A549 (cell line): ENCODE results near the gene NR2C2AP. TPM values are rescaled to one million over a fixed set of nuclear protein-coding genes. Genes with fewer than 3 reads are reported as not detected.

Experiments
- ATAC-seq, 2 experiments: fragments of 200-7000 bp in 1 of 2; fragments of >200 bp in 1 of 2; cut with Nextera tagmentation in 1 of 2; cut with Tn5 transposase in 1 of 2; 3 replicates each; pipeline versions ENCODE4 v1.8.0 to v1.9.1; 2018 to 2020; ENCODE audit warnings: mild to moderate bottlenecking in 1 of 2, moderate library complexity in 1 of 2
- CTCF ChIA-PET: fragments of 300-600 bp; sonication (Branson Sonifier 250); formaldehyde crosslinking; extraction: SDS; loops from one replicate; lab custom pipeline; 2021; ENCODE audit warnings: antibody characterized with exemption, inconsistent platforms; lab: Yijun Ruan, JAX
- POLR2A ChIA-PET: fragments of 350-600 bp; formaldehyde crosslinking; extraction: SDS; loops from one replicate; lab custom pipeline; 2021; ENCODE audit warnings: antibody characterized with exemption, inconsistent platforms; lab: Yijun Ruan, JAX
- DNase-seq, 2 experiments: peaks; one replicate each; pipeline versions ENCODE4 v3.0.0 to v3.0.0-alpha.2; 2011 to 2016; ENCODE audit warnings: low read depth in 1 of 2, low spot score in 1 of 2
- FAIRE-seq: peaks from 2 replicates; lab custom pipeline; 2011; peaks lifted over from hg19 to GRCh38; lab: Jason Lieb, UNC
- H3K27ac ChIP-seq, 2 experiments: fragments of >200 bp; sonication (Bioruptor Twin); formaldehyde crosslinking; 3 replicates each; pipeline ENCODE4 v1.5.1; 2016 to 2017
- H3K4me1 ChIP-seq: fragments of >200 bp; sonication (Bioruptor Twin); formaldehyde crosslinking; 3 replicates; pipeline ENCODE4 v1.6.1; 2016
- H3K4me2 ChIP-seq: fragments of >200 bp; sonication (Bioruptor Twin); formaldehyde crosslinking; 3 replicates; pipeline ENCODE4 v1.6.1; 2016
- H3K4me3 ChIP-seq: fragments of >200 bp; sonication (Bioruptor Twin); formaldehyde crosslinking; 3 replicates; pipeline ENCODE4 v1.5.1; 2016
- H3K9me3 ChIP-seq: fragments of >200 bp; sonication (Bioruptor Twin); formaldehyde crosslinking; 3 replicates; pipeline ENCODE4 v1.6.1; 2016
- ATOH8 ChIP-seq: fragments of 250-450 bp; sonication (Bioruptor Pico); IDR thresholded peaks from 2 replicates; pipeline ENCODE4 v1.5.0; 2020; ENCODE audit warnings: low read depth, mild to moderate bottlenecking, moderate library complexity
- BCL3 ChIP-seq: fragments of >200 bp; sonication (Bioruptor Twin); formaldehyde crosslinking; IDR thresholded peaks from 3 replicates; pipeline ENCODE4 v1.6.1; 2016
- BHLHE40 ChIP-seq: IDR thresholded peaks from 2 replicates; pipeline ENCODE4 v1.6.1; 2012; ENCODE audit warnings: low read depth, low read length, inconsistent platforms
- CBX2 ChIP-seq: fragments of 200-600 bp; sonication (generic); IDR thresholded peaks from 2 replicates; pipeline ENCODE4 v1.6.1; 2016; ENCODE audit warnings: low read depth, mild to moderate bottlenecking, borderline replicate concordance
- CBX8 ChIP-seq: fragments of 200-600 bp; sonication (generic); IDR thresholded peaks from 2 replicates; pipeline ENCODE4 v1.6.1; 2016
- CEBPB ChIP-seq, 2 experiments: fragments of >200 bp in 1 of 2; sonication (Bioruptor Twin) in 1 of 2; formaldehyde crosslinking in 1 of 2; IDR thresholded peaks; 2 replicates each; pipeline ENCODE4 v1.6.1; 2012 to 2016
- CHD2 ChIP-seq: fragments of 150-350 bp; IDR thresholded peaks from 2 replicates; pipeline ENCODE4 v1.6.1; 2014; ENCODE audit warnings: low read length; ENCODE audit not compliant: partially characterized antibody
- CHD4 ChIP-seq: fragments of 200-600 bp; sonication (generic); IDR thresholded peaks from 2 replicates; pipeline ENCODE4 v1.6.1; 2016; ENCODE audit warnings: antibody characterized with exemption, mild to moderate bottlenecking, borderline replicate concordance
- E2F6 ChIP-seq: IDR thresholded peaks from 2 replicates; pipeline ENCODE4 v1.6.1; 2012; ENCODE audit warnings: low read depth, borderline replicate concordance
- EHF ChIP-seq: fragments of 250-450 bp; sonication (Bioruptor Pico); IDR thresholded peaks from 2 replicates; pipeline ENCODE4 v1.5.0; 2020; ENCODE audit warnings: mild to moderate bottlenecking
- EHMT2 ChIP-seq: fragments of 200-600 bp; sonication (generic); IDR thresholded peaks from 2 replicates; pipeline ENCODE4 v1.6.1; 2016; ENCODE audit warnings: antibody characterized with exemption, low read depth, mild to moderate bottlenecking, moderate library complexity
- ELK1 ChIP-seq: fragments of 150-350 bp; IDR thresholded peaks from 2 replicates; pipeline ENCODE4 v1.6.1; 2014; ENCODE audit warnings: low read depth, mild to moderate bottlenecking, low read length
- FOSB ChIP-seq: fragments of 250-450 bp; sonication (Bioruptor Pico); IDR thresholded peaks from 2 replicates; pipeline ENCODE4 v1.5.0; 2020; ENCODE audit warnings: mild to moderate bottlenecking, moderate library complexity
- FOSL2 ChIP-seq, 2 experiments: fragments of 450-650 bp in 1 of 2; fragments of >200 bp in 1 of 2; sonication (Bioruptor Twin) in 1 of 2; formaldehyde crosslinking; IDR thresholded peaks; 2 replicates each; pipeline versions ENCODE4 v1.5.0 to v1.6.1; 2016 to 2020; ENCODE audit warnings: mild to moderate bottlenecking in 1 of 2, moderate library complexity in 1 of 2
- HDAC2 ChIP-seq: fragments of 200-600 bp; sonication (generic); IDR thresholded peaks from 2 replicates; pipeline ENCODE4 v1.6.1; 2016
- HEYL ChIP-seq: fragments of 250-450 bp; sonication (Bioruptor Pico); IDR thresholded peaks from 2 replicates; pipeline ENCODE4 v1.8.0; 2021; ENCODE audit warnings: mild to moderate bottlenecking, moderate library complexity
- JUN ChIP-seq, 2 experiments: fragments of >200 bp; sonication (Bioruptor Twin); formaldehyde crosslinking; IDR thresholded peaks; 2 replicates in 1 of 2; 3 replicates in 1 of 2; pipeline ENCODE4 v1.6.1; 2016 to 2017
- NFE2L2 ChIP-seq: fragments of 150-350 bp; conservative IDR thresholded peaks from 2 replicates; pipeline ENCODE4 v1.6.1; 2014; ENCODE audit warnings: low read length
- NPAS2 ChIP-seq: fragments of 250-450 bp; sonication (Bioruptor Pico); IDR thresholded peaks from 2 replicates; pipeline ENCODE4 v1.8.0; 2022; ENCODE audit warnings: mild to moderate bottlenecking, moderate library complexity, borderline replicate concordance
- PBX3 ChIP-seq: IDR thresholded peaks from 2 replicates; pipeline ENCODE4 v1.6.1; 2012
- RAD21 ChIP-seq, 2 experiments: fragments of >200 bp in 1 of 2; sonication (Bioruptor Twin) in 1 of 2; formaldehyde crosslinking in 1 of 2; IDR thresholded peaks in 1 of 2; conservative IDR thresholded peaks in 1 of 2; 2 replicates in 1 of 2; 3 replicates in 1 of 2; pipeline ENCODE4 v1.6.1; 2012 to 2018; ENCODE audit warnings: inconsistent platforms in 1 of 2
- RARB ChIP-seq: fragments of 250-450 bp; sonication (Bioruptor Pico); IDR thresholded peaks from 2 replicates; pipeline ENCODE4 v1.8.0; 2021; ENCODE audit warnings: mild to moderate bottlenecking, moderate library complexity
- REST ChIP-seq: fragments of 200-600 bp; sonication (generic); IDR thresholded peaks from 2 replicates; pipeline ENCODE4 v1.6.1; 2016; ENCODE audit warnings: antibody characterized with exemption, mild to moderate bottlenecking, moderate library complexity
- SMC3 ChIP-seq: fragments of >200 bp; sonication (Bioruptor Twin); formaldehyde crosslinking; IDR thresholded peaks from 3 replicates; pipeline ENCODE4 v1.6.1; 2018; ENCODE audit warnings: inconsistent platforms
- SREBF2 ChIP-seq: fragments of 450-650 bp; IDR thresholded peaks from 2 replicates; pipeline ENCODE4 v1.6.1; 2014; ENCODE audit warnings: mild to moderate bottlenecking, moderate library complexity
- USF2 ChIP-seq: fragments of 450-650 bp; IDR thresholded peaks from 2 replicates; pipeline ENCODE4 v1.6.1; 2014; ENCODE audit warnings: antibody characterized with exemption
- ZC3H11A ChIP-seq: fragments of 450-650 bp; IDR thresholded peaks from 2 replicates; pipeline ENCODE4 v1.6.1; 2014; ENCODE audit warnings: antibody characterized with exemption, mild to moderate bottlenecking
- ZSCAN20 ChIP-seq: fragments of 250-450 bp; sonication (Bioruptor Pico); IDR thresholded peaks from 2 replicates; pipeline ENCODE4 v1.8.0; 2022; ENCODE audit warnings: mild to moderate bottlenecking, moderate library complexity
- WGBS: methylation state at CpG from one replicate; pipeline ENCODE4 v1.1.6; 2017; ENCODE audit errors: missing lambda C conversion rate; 5-methylcytosine and 5-hydroxymethylcytosine counted together
- polyA plus RNA-seq, 4 experiments: library from polyadenylated mRNA; depleted of rRNA in 3 of 4; stranded (reverse); fragments of >200 nt; fragmentation: RNase III in 1 of 4; extraction: RNeasy Plus Mini Kit Qiagen cat#74134 plus additional on column Dnase treatment in 1 of 4; gene quantifications; 2 replicates in 3 of 4; 3 replicates in 1 of 4; pipeline ENCODE4 v1.2.3, GENCODE V29; 2011 to 2017

The NR2C2AP gene
- polyA plus RNA-seq, 2 of the 4 experiments (the other 2 are of a cell fraction): 20.0 to 24.6 TPM

- CTCF ChIA-PET: interaction anchor here (1.4 to 1.9 kb wide), 2 partner anchors 14 kb away, joined by 7 to 8 read pairs; no protein-coding TSS in a partner anchor
- Histone ChIP-seq H3K4me3 (no peak overlapping the region), H3K4me1 (no peaks in the 10 kb centered on the region), H3K27ac (0 out of 6 replicates have a peak overlapping the region, but pooled peaks of 1 of the 2 experiments have one; percentile 28), H3K4me2 (no peak overlapping the region), H3K9me3 (no peaks in the 10 kb centered on the region)
- TF ChIP-seq E2F6 (no peak), CBX8 (no peak), HDAC2 (no peak), FOSB (CRISPR knock-in tag) (no peak), CHD4 (no peak), SMC3 (no peak), SREBF2 (no peak), CEBPB (IDR thresholded peaks at IDR 0.05) (no peak), EHMT2 (no peak), NFE2L2 (no peak), FOSL2 (IDR thresholded peaks at IDR 0.05) (no peak), FOSL2 (CRISPR knock-in tag; IDR thresholded peaks at IDR 0.05) (no peak), RAD21 (conservative IDR thresholded peaks at IDR 0.05 in 1 of 2, IDR thresholded peaks at IDR 0.05 in 1 of 2) (no peak), BHLHE40 (no peak), CHD2 (no peak), JUN (IDR thresholded peaks at IDR 0.05) (no peak), EHF (CRISPR knock-in tag) (no peak), RARB (CRISPR knock-in tag) (no peak), ATOH8 (CRISPR knock-in tag) (no peak), CBX2 (no peak)
- 87% methylated on average over 4 of the region's 26 CpGs for WGBS
- FAIRE-seq: no peak
- DNase-seq: no peak
- POLR2A ChIA-PET: no interaction called here
- ATAC-seq: no peak
These were observed 42.7 kb downstream of the NR2C2AP start for GRCh38 chr19:19160461-19161035.

GRCh38 chr19:19159534-19159933, 43.7 kb downstream of the NR2C2AP start:
- POLR2A ChIA-PET: no interaction called here
- 81% methylated on average over 4 of the region's 4 CpGs for WGBS
- Histone ChIP-seq H3K9me3 (no peaks in the 10 kb centered on the region), H3K27ac (no peak overlapping the region), H3K4me1 (no peaks in the 10 kb centered on the region), H3K4me2 (no peak overlapping the region), H3K4me3 (no peak overlapping the region)
- CTCF ChIA-PET: interaction anchor here (1.4 kb wide), 1 partner anchor 13 kb away, joined by 8 read pairs; no protein-coding TSS in a partner anchor
- ATAC-seq (no peak), DNase-seq (no peak), FAIRE-seq (no peak)
- TF ChIP-seq EHMT2 (no peak), RAD21 (conservative IDR thresholded peaks at IDR 0.05 in 1 of 2, IDR thresholded peaks at IDR 0.05 in 1 of 2) (no peak), REST (no peak), BCL3 (no peak), NPAS2 (CRISPR knock-in tag) (no peak), ZC3H11A (no peak), PBX3 (no peak), ZSCAN20 (CRISPR knock-in tag) (no peak), ELK1 (no peak), NFE2L2 (no peak), HEYL (CRISPR knock-in tag) (no peak), USF2 (no peak)
